ENCODE results near the gene GIGYF2. TPM values are rescaled to one million over a fixed set of nuclear protein-coding genes. Genes with fewer than 3 reads are reported as not detected.

The GIGYF2 gene
- total RNA-seq, 2 experiments from 2014 or later, result 50.5 to 60.9 TPM

- Histone ChIP-seq H3K4me1 (ENCODE audit: insufficient read depth, low read length, poor library complexity, severe bottlenecking) (no peaks in the 10 kb centered on the region), H3K9me2 (ENCODE audit: insufficient read depth, low read length) (no peaks in the 10 kb centered on the region), H2AFZ (ENCODE audit: low read length) (no peak overlapping the region), H3K4me3 (ENCODE audit: low read depth, low read length, poor library complexity, severe bottlenecking) (no peak overlapping the region), H3K4me2 (ENCODE audit: low read length) (no peak overlapping the region), H3K9me3 (ENCODE audit: low read length) (no peaks in the 10 kb centered on the region), H3K27ac (ENCODE audit: low read depth, low read length, poor library complexity, severe bottlenecking) (no peak overlapping the region), H3K36me3 (ENCODE audit: insufficient read depth, low read length) (peaks cover 24% of the 10 kb centered on the region), H4K20me1 (ENCODE audit: insufficient read depth, low read length) (no peaks in the 10 kb centered on the region), H3K79me2 (ENCODE audit: insufficient read depth, low read depth, low read length) (no peaks in the 10 kb centered on the region)
- intact Hi-C loops (cut with micrococcal nuclease; ENCODE audit: unreplicated experiment), result no loop called here
- TF ChIP-seq CTCF (conservative IDR thresholded peaks at IDR 0.05; ENCODE audit: low read length) (no peak), EZH2phosphoT487 (IDR thresholded peaks at IDR 0.05; ENCODE audit: borderline replicate concordance, low read depth, low read length) (no peak)
- POLR2A ChIA-PET, result interaction anchor here (0.6 to 1.7 kb wide), 6 partner anchors 11 to 175 kb away, joined by 3 to 6 read pairs (median 4); no protein-coding TSS in a partner anchor
- no peak for DNase-seq (ENCODE audit: low spot score)
- no TSS peak for BruUV-seq (replicated peaks)
- CTCF ChIA-PET (ENCODE audit: unreplicated experiment), result no interaction called here
Observed at GRCh38 chr2:232783278-232783677, 86.1 kb downstream of the GIGYF2 start.

- Histone ChIP-seq H3K9me2 (ENCODE audit: insufficient read depth, low read length) (no peaks in the 10 kb centered on the region), H3K79me2 (ENCODE audit: insufficient read depth, low read depth, low read length) (no peaks in the 10 kb centered on the region), H3K36me3 (ENCODE audit: insufficient read depth, low read length) (peaks cover 60% of the 10 kb centered on the region), H3K27ac (ENCODE audit: low read depth, low read length, poor library complexity, severe bottlenecking) (no peak overlapping the region), H3K9me3 (ENCODE audit: low read length) (no peaks in the 10 kb centered on the region), H3K4me2 (ENCODE audit: low read length) (no peak overlapping the region), H2AFZ (ENCODE audit: low read length) (no peak overlapping the region), H3K4me1 (ENCODE audit: insufficient read depth, low read length, poor library complexity, severe bottlenecking) (no peaks in the 10 kb centered on the region), H3K4me3 (ENCODE audit: low read depth, low read length, poor library complexity, severe bottlenecking) (no peak overlapping the region), H4K20me1 (ENCODE audit: insufficient read depth, low read length) (no peaks in the 10 kb centered on the region)
- DNase-seq (ENCODE audit: low spot score), result no peak
- CTCF ChIA-PET (ENCODE audit: unreplicated experiment), result no interaction called here
- no TSS peak for BruUV-seq (replicated peaks)
- intact Hi-C loops (cut with micrococcal nuclease; ENCODE audit: unreplicated experiment), result no loop called here
- TF ChIP-seq CTCF (conservative IDR thresholded peaks at IDR 0.05; ENCODE audit: low read length) (no peak), EZH2phosphoT487 (IDR thresholded peaks at IDR 0.05; ENCODE audit: borderline replicate concordance, low read depth, low read length) (no peak)
- POLR2A ChIA-PET, result no interaction called here
Observed at GRCh38 chr2:232787806-232788205, 90.7 kb downstream of the GIGYF2 start.

- Histone ChIP-seq H3K4me3 (ENCODE audit: low read depth, low read length, poor library complexity, severe bottlenecking) (no peak overlapping the region), H3K9me3 (ENCODE audit: low read length) (no peaks in the 10 kb centered on the region), H3K36me3 (ENCODE audit: insufficient read depth, low read length) (peaks cover 69% of the 10 kb centered on the region), H3K4me2 (ENCODE audit: low read length) (no peak overlapping the region), H2AFZ (ENCODE audit: low read length) (no peak overlapping the region), H3K9me2 (ENCODE audit: insufficient read depth, low read length) (no peaks in the 10 kb centered on the region), H3K27ac (ENCODE audit: low read depth, low read length, poor library complexity, severe bottlenecking) (no peak overlapping the region), H4K20me1 (ENCODE audit: insufficient read depth, low read length) (no peaks in the 10 kb centered on the region), H3K4me1 (ENCODE audit: insufficient read depth, low read length, poor library complexity, severe bottlenecking) (no peaks in the 10 kb centered on the region), H3K79me2 (ENCODE audit: insufficient read depth, low read depth, low read length) (no peaks in the 10 kb centered on the region)
- CTCF ChIA-PET (ENCODE audit: unreplicated experiment), result no interaction called here
- DNase-seq (ENCODE audit: low spot score), result no peak
- intact Hi-C loops (cut with micrococcal nuclease; ENCODE audit: unreplicated experiment), result no loop called here
- POLR2A ChIA-PET, result no interaction called here
- TF ChIP-seq EZH2phosphoT487 (IDR thresholded peaks at IDR 0.05; ENCODE audit: borderline replicate concordance, low read depth, low read length) (no peak), CTCF (conservative IDR thresholded peaks at IDR 0.05; ENCODE audit: low read length) (no peak)
- no TSS peak for BruUV-seq (replicated peaks)
Observed at GRCh38 chr2:232789082-232789481, 92.0 kb downstream of the GIGYF2 start.
